IMR-90 (cell line): ENCODE measurements around the gene AJAP1. TPM values are rescaled to one million over a fixed set of nuclear protein-coding genes. Genes with fewer than 3 reads are reported as not detected.

ENCODE experiments used
- ATAC-seq: fragments of 200-7000 bp; cut with Tn5 transposase; 2 replicates; pipeline ENCODE4 v1.9.1; 2020; ENCODE audit warnings: low read depth, mild to moderate bottlenecking, moderate library complexity
- BruUV-seq: library from RNA; stranded (reverse); fragments of 400-500 nt; replicated peaks from 2 replicates; lab custom pipeline; 2021; lab: Mats Ljungman, UMichigan
- CTCF ChIA-PET: fragments of 300-600 bp; formaldehyde crosslinking; extraction: SDS; loops from one replicate; lab custom pipeline; 2021; ENCODE audit warnings: antibody characterized with exemption; lab: Yijun Ruan, JAX
- POLR2A ChIA-PET: fragments of 300-600 bp; sonication (Branson Sonifier 250); formaldehyde crosslinking; loops from one replicate; lab custom pipeline; 2022; ENCODE audit warnings: antibody characterized with exemption; ENCODE audit not compliant: unreplicated experiment; lab: Charles Lee
- DNase-seq: peaks from one replicate; pipeline ENCODE4 v3.0.0; 2013
- H2AFZ ChIP-seq: replicated peaks from 2 replicates; pipeline ENCODE3; 2013; ENCODE audit warnings: low read length, mild to moderate bottlenecking; ENCODE audit not compliant: poor library complexity
- H2AK5ac ChIP-seq: 2 replicates; pipeline ENCODE4 v1.6.1; 2013; ENCODE audit warnings: low read depth, low read length, inconsistent platforms
- H2AK9ac ChIP-seq: replicated peaks from 2 replicates; pipeline ENCODE3; 2013; ENCODE audit warnings: mild to moderate bottlenecking, low read depth, low read length, moderate library complexity; ENCODE audit not compliant: poor library complexity
- H2BK120ac ChIP-seq: 2 replicates; pipeline ENCODE4 v1.6.1; 2013; ENCODE audit warnings: low read depth, low read length, inconsistent platforms
- H2BK15ac ChIP-seq: 3 replicates; pipeline ENCODE4 v1.6.1; 2013; ENCODE audit warnings: low read depth, low read length, inconsistent platforms
- H2BK20ac ChIP-seq: 2 replicates; pipeline ENCODE4 v1.6.1; 2013; ENCODE audit warnings: low read depth, mild to moderate bottlenecking, inconsistent platforms, low read length, moderate library complexity
- H2BK5ac ChIP-seq: 2 replicates; pipeline ENCODE4 v1.6.1; 2013; ENCODE audit warnings: mild to moderate bottlenecking, low read depth, low read length, inconsistent platforms; ENCODE audit not compliant: poor library complexity, severe bottlenecking
- H3K14ac ChIP-seq: replicated peaks from 2 replicates; pipeline ENCODE4 v1.6.1; 2013; ENCODE audit warnings: low read depth, low read length, inconsistent platforms
- H3K18ac ChIP-seq: 2 replicates; pipeline ENCODE4 v1.6.1; 2013; ENCODE audit warnings: low read depth, low read length, control low read depth
- H3K23ac ChIP-seq: 2 replicates; pipeline ENCODE4 v1.6.1; 2013; ENCODE audit warnings: low read depth, low read length, inconsistent platforms
- H3K27ac ChIP-seq: 2 replicates; pipeline ENCODE4 v1.5.1; 2013; ENCODE audit warnings: mild to moderate bottlenecking, control low read depth, low read length; ENCODE audit not compliant: insufficient read depth
- H3K27me3 ChIP-seq: 2 replicates; pipeline ENCODE4 v1.6.1; 2013; ENCODE audit warnings: low read length; ENCODE audit not compliant: control insufficient read depth, insufficient read depth
- H3K36me3 ChIP-seq: 2 replicates; pipeline ENCODE4 v1.6.1; 2013; ENCODE audit warnings: low read length, mixed read lengths; ENCODE audit not compliant: control insufficient read depth, insufficient read depth
- H3K4ac ChIP-seq: 2 replicates; pipeline ENCODE4 v1.6.1; 2013; ENCODE audit warnings: low read depth, low read length, inconsistent platforms
- H3K4me1 ChIP-seq: 2 replicates; pipeline ENCODE4 v1.6.1; 2013; ENCODE audit warnings: low read length, mixed read lengths; ENCODE audit not compliant: control insufficient read depth, insufficient read depth
- H3K4me2 ChIP-seq: 2 replicates; pipeline ENCODE4 v1.6.1; 2013; ENCODE audit warnings: low read depth, mild to moderate bottlenecking, control low read depth, low read length, moderate library complexity
- H3K4me3 ChIP-seq: 2 replicates; pipeline ENCODE4 v1.5.1; 2013; ENCODE audit warnings: low read depth, mild to moderate bottlenecking, control low read depth, low read length, moderate library complexity; ENCODE audit not compliant: insufficient read depth
- H3K56ac ChIP-seq: 2 replicates; pipeline ENCODE4 v1.6.1; 2013; ENCODE audit warnings: low read length, inconsistent platforms; ENCODE audit not compliant: insufficient read depth; ENCODE audit errors: extremely low read depth
- H3K79me1 ChIP-seq, 2 experiments: 2 replicates each; pipeline ENCODE4 v1.6.1; 2013; ENCODE audit warnings: low read length in 2 of 2, inconsistent platforms in 1 of 2, low read depth in 1 of 2
- H3K9ac ChIP-seq: 2 replicates; pipeline ENCODE4 v1.6.1; 2013; ENCODE audit warnings: low read depth, low read length, control low read depth
- H3K9me1 ChIP-seq: 2 replicates; pipeline ENCODE4 v1.6.1; 2013; ENCODE audit warnings: low read length, inconsistent platforms; ENCODE audit not compliant: insufficient read depth
- H3K9me3 ChIP-seq: 2 replicates; pipeline ENCODE4 v1.6.1; 2013; ENCODE audit warnings: low read length; ENCODE audit not compliant: control insufficient read depth, insufficient read depth
- H4K20me1 ChIP-seq: 2 replicates; pipeline ENCODE4 v1.6.1; 2013; ENCODE audit warnings: low read length, inconsistent platforms; ENCODE audit not compliant: insufficient read depth
- H4K5ac ChIP-seq: 2 replicates; pipeline ENCODE4 v1.6.1; 2013; ENCODE audit warnings: mild to moderate bottlenecking, low read depth, low read length, control low read depth
- H4K8ac ChIP-seq, 2 experiments: 2 replicates each; pipeline ENCODE4 v1.6.1; 2013; ENCODE audit warnings: low read depth in 2 of 2, low read length in 2 of 2, control low read depth in 1 of 2, inconsistent platforms in 1 of 2
- H4K91ac ChIP-seq: 2 replicates; pipeline ENCODE4 v1.6.1; 2013; ENCODE audit warnings: low read depth, low read length, inconsistent platforms; ENCODE audit not compliant: insufficient read depth
- BHLHE40 ChIP-seq: fragments of 150-350 bp; IDR thresholded peaks from 2 replicates; pipeline ENCODE4 v1.6.1; 2016; ENCODE audit warnings: mild to moderate bottlenecking, low read depth, low read length
- CEBPB ChIP-seq: IDR thresholded peaks from 2 replicates; pipeline ENCODE4 v1.6.1; 2012; ENCODE audit warnings: low read depth, low read length, improper control_type of control experiment
- CHD1 ChIP-seq: IDR thresholded peaks from 2 replicates; pipeline ENCODE4 v1.6.1; 2012; ENCODE audit warnings: low read depth, low read length, improper control_type of control experiment
- FOS ChIP-seq: fragments of 150-350 bp; IDR thresholded peaks from 2 replicates; pipeline ENCODE4 v1.6.1; 2016; ENCODE audit warnings: low read depth, low read length
- MAFK ChIP-seq: IDR thresholded peaks from 2 replicates; pipeline ENCODE4 v1.6.1; 2012; ENCODE audit warnings: low read depth, low read length, improper control_type of control experiment
- MAZ ChIP-seq: IDR thresholded peaks from 2 replicates; pipeline ENCODE4 v1.6.1; 2012; ENCODE audit warnings: low read depth, mild to moderate bottlenecking, low read length, improper control_type of control experiment, moderate library complexity, borderline replicate concordance
- MXI1 ChIP-seq: IDR thresholded peaks from 2 replicates; pipeline ENCODE4 v1.6.1; 2012; ENCODE audit warnings: low read depth, mild to moderate bottlenecking, low read length, moderate library complexity, borderline replicate concordance
- NFE2L2 ChIP-seq: fragments of 150-350 bp; IDR thresholded peaks from 2 replicates; pipeline ENCODE4 v1.6.1; 2016; ENCODE audit warnings: low read depth, mild to moderate bottlenecking, low read length
- POLR2A ChIP-seq: IDR thresholded peaks from 2 replicates; pipeline ENCODE4 v1.6.1; 2012; ENCODE audit warnings: mild to moderate bottlenecking, low read depth, low read length
- RAD21 ChIP-seq: IDR thresholded peaks from 2 replicates; pipeline ENCODE4 v1.6.1; 2012; ENCODE audit warnings: low read length, improper control_type of control experiment
- RCOR1 ChIP-seq: IDR thresholded peaks from 2 replicates; pipeline ENCODE4 v1.6.1; 2012; ENCODE audit warnings: mild to moderate bottlenecking, low read length, improper control_type of control experiment; ENCODE audit not compliant: insufficient replicate concordance
- RFX5 ChIP-seq: IDR thresholded peaks from 2 replicates; pipeline ENCODE4 v1.8.0; 2012; ENCODE audit warnings: low read depth, mild to moderate bottlenecking, low read length, moderate library complexity
- SMC3 ChIP-seq: fragments of 150-350 bp; IDR thresholded peaks from 2 replicates; pipeline ENCODE4 v1.6.1; 2016; ENCODE audit warnings: low read depth, mild to moderate bottlenecking, antibody characterized with exemption, low read length, moderate library complexity
- WGBS, 2 experiments: methylation state at CpG; one replicate each; pipeline versions ENCODE4 v1.1.5 to v1.1.7; 2013; ENCODE audit warnings: missing lambda C conversion rate in 2 of 2; ENCODE audit not compliant: insufficient read length in 1 of 2; ENCODE audit errors: extremely low coverage in 2 of 2; 5-methylcytosine and 5-hydroxymethylcytosine counted together
- dilution Hi-C: fragments of 300-500 bp; cut with HindIII; formaldehyde crosslinking; loops from one replicate; pipeline ENCODE4 v1.14.3; 2018; ENCODE audit warnings: low sequenced_read_pairs; ENCODE audit not compliant: unreplicated experiment
- in situ Hi-C: fragments of 300-500 bp; cut with MboI; formaldehyde crosslinking; loops from 3 replicates; pipeline ENCODE4 v1.14.3; 2019; ENCODE audit warnings: low sequenced_read_pairs, inconsistent platforms, mixed read lengths
- intact Hi-C: fragments of 100-400 bp; cut with micrococcal nuclease; formaldehyde crosslinking; loops from 2 replicates; pipeline ENCODE4 v1.10.0; 2022
- polyA plus RNA-seq, 3 experiments: library from polyadenylated mRNA; depleted of rRNA; stranded (reverse); fragments of >200 nt; gene quantifications; 2 replicates each; pipeline ENCODE4 v1.2.3, GENCODE V29; 2012; ENCODE audit warnings: low replicate concordance in 1 of 3
- total RNA-seq: library from RNA; depleted of rRNA; stranded (reverse); fragments of >200 nt; gene quantifications from 2 replicates; pipeline ENCODE4 v1.2.3, GENCODE V29; 2012
- TF ChIP-seq, protein P1 (sequence below): conservative IDR thresholded peaks from 2 replicates; pipeline ENCODE4 v1.5.1; 2012; ENCODE audit warnings: mild to moderate bottlenecking, low read depth, low read length, improper control_type of control experiment
- TF ChIP-seq, protein P2 (sequence below): fragments of 150-350 bp; IDR thresholded peaks from 2 replicates; pipeline ENCODE4 v1.6.1; 2016; ENCODE audit warnings: low read depth, mild to moderate bottlenecking, low read length, moderate library complexity, borderline replicate concordance
- TF ChIP-seq, protein P3 (sequence below): fragments of 150-350 bp; IDR thresholded peaks from 2 replicates; pipeline ENCODE4 v1.6.1; 2017; ENCODE audit warnings: mild to moderate bottlenecking, antibody characterized with exemption, low read length, low read depth

Gene AJAP1
- total and polyA plus RNA-seq, 2 of the 4 experiments (the other 2 are of a cell fraction): under 0.01 to 0.02 TPM

DNA sequence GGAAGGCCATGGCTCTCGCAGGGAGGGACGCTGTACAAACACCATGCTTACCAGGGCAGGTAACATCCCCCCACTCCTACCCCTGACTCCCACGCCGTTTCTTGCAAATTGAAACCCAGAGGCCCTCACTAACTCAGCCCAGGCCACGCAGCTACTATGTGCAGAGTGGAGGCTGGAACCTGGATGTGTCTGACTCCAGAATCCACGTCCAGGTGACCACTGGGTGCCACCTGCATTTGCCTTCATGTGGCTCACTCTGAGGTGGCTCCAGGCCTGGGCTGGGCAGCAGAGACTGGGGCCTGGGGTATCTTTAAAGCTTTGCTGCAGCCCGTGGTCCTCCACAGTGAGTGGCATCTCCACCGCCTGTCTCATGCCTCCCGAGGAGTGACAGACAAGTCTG lies 29.6 kb upstream of the AJAP1 start:
- Histone ChIP-seq H4K8ac (no peak overlapping the region), H3K56ac (no peak overlapping the region), H2BK20ac (no peak overlapping the region), H3K9ac (no peak overlapping the region), H2BK5ac (no peak overlapping the region), H2AK5ac (no peak overlapping the region), H3K23ac (no peak overlapping the region), H3K4ac (no peak overlapping the region), H3K9me1 (no peaks in the 10 kb centered on the region), H3K4me3 (no peak overlapping the region), H4K20me1 (no peaks in the 10 kb centered on the region), H3K14ac (no peak overlapping the region), H3K9me3 (peaks cover 57% of the 10 kb centered on the region), H2BK15ac (no peak overlapping the region), H4K5ac (no peak overlapping the region), H4K91ac (no peak overlapping the region), H3K79me1 (no peaks in the 10 kb centered on the region), H3K4me1 (no peaks in the 10 kb centered on the region), H2AFZ (no peak overlapping the region), H3K27me3 (no peaks in the 10 kb centered on the region), H3K27ac (no peak overlapping the region), H2BK120ac (no peak overlapping the region), H3K4me2 (no peak overlapping the region), H2AK9ac (no peak overlapping the region), H3K36me3 (no peaks in the 10 kb centered on the region), H3K18ac (no peak overlapping the region)
- DNase-seq (no peak), ATAC-seq (no peak)
- ChIA-PET CTCF (no interaction called here), POLR2A (no interaction called here)
- no TSS peak for BruUV-seq
- dilution Hi-C loops (no loop called here), in situ Hi-C loops (no loop called here), intact Hi-C loops (no loop called here)
- TF ChIP-seq BHLHE40 (no peak), FOS (no peak), CEBPB (no peak), RCOR1 (no peak), RAD21 (no peak), NFE2L2 (no peak), MAFK (no peak), CHD1 (no peak), POLR2A (no peak), SMC3 (no peak), MAZ (no peak), RFX5 (no peak), MXI1 (no peak)
- TF ChIP-seq, protein P1, sequence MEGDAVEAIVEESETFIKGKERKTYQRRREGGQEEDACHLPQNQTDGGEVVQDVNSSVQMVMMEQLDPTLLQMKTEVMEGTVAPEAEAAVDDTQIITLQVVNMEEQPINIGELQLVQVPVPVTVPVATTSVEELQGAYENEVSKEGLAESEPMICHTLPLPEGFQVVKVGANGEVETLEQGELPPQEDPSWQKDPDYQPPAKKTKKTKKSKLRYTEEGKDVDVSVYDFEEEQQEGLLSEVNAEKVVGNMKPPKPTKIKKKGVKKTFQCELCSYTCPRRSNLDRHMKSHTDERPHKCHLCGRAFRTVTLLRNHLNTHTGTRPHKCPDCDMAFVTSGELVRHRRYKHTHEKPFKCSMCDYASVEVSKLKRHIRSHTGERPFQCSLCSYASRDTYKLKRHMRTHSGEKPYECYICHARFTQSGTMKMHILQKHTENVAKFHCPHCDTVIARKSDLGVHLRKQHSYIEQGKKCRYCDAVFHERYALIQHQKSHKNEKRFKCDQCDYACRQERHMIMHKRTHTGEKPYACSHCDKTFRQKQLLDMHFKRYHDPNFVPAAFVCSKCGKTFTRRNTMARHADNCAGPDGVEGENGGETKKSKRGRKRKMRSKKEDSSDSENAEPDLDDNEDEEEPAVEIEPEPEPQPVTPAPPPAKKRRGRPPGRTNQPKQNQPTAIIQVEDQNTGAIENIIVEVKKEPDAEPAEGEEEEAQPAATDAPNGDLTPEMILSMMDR: no peak
- TF ChIP-seq, protein P2, sequence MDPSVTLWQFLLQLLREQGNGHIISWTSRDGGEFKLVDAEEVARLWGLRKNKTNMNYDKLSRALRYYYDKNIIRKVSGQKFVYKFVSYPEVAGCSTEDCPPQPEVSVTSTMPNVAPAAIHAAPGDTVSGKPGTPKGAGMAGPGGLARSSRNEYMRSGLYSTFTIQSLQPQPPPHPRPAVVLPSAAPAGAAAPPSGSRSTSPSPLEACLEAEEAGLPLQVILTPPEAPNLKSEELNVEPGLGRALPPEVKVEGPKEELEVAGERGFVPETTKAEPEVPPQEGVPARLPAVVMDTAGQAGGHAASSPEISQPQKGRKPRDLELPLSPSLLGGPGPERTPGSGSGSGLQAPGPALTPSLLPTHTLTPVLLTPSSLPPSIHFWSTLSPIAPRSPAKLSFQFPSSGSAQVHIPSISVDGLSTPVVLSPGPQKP: no peak
- TF ChIP-seq, protein P3, sequence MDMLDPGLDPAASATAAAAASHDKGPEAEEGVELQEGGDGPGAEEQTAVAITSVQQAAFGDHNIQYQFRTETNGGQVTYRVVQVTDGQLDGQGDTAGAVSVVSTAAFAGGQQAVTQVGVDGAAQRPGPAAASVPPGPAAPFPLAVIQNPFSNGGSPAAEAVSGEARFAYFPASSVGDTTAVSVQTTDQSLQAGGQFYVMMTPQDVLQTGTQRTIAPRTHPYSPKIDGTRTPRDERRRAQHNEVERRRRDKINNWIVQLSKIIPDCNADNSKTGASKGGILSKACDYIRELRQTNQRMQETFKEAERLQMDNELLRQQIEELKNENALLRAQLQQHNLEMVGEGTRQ: no peak
- 40% methylated on average over 1 of the region's 9 CpGs; no CpG with 5 or more reads in 1 of the 2 experiments for WGBS, 2 experiments
